Esophagus muscularis mucosa (tissue), 4 donors: Measurements from ENCODE around the gene TMEM132A.

Experiments used
- CTCF ChIP-seq, 3 experiments: fragments of 200-600 bp in 2 of 3; fragments of 450-650 bp in 1 of 3; sonication (generic) in 2 of 3; IDR thresholded peaks; one replicate each; pipeline ENCODE4 v1.5.1; 2017 to 2019; ENCODE audit warnings: antibody characterized with exemption in 3 of 3, mild to moderate bottlenecking in 2 of 3, moderate library complexity in 1 of 3
- EP300 ChIP-seq: sonication (generic); formaldehyde crosslinking; IDR thresholded peaks from one replicate; pipeline ENCODE4 v1.6.1; 2017; ENCODE audit warnings: antibody characterized with exemption
- POLR2A ChIP-seq: fragments of 450-650 bp; IDR thresholded peaks from one replicate; pipeline ENCODE4 v1.6.1; 2017; ENCODE audit warnings: antibody characterized with exemption, moderate library complexity, mild to moderate bottlenecking, low read depth
- POLR2AphosphoS5 ChIP-seq, 2 donors: sonication (generic); formaldehyde crosslinking; IDR thresholded peaks; one replicate each; pipeline ENCODE4 v1.6.1; 2017; ENCODE audit warnings: antibody characterized with exemption in 2 of 2

GRCh38 chr11:60944490-60945294, 20.4 kb downstream of the TMEM132A start:
- TF ChIP-seq CTCF (IDR thresholded peaks at IDR 0.05) (no peak), POLR2AphosphoS5 (IDR thresholded peaks at IDR 0.05) (no peak), EP300 (no peak), POLR2A (no peak)
